ENCODE results near the gene PDK1. TPM values are rescaled to one million over a fixed set of nuclear protein-coding genes. Genes with fewer than 3 reads are reported as not detected.
"Not testable (repeated sequence)": the region's sequence is repeated elsewhere in the genome, so short reads cannot be mapped to it uniquely, and the experiment has no call there.

PDK1 gene
- polyA plus RNA-seq (ENCODE audit: insufficient read depth in 1 of 5, insufficient read length in 5 of 5, low replicate concordance in 1 of 5) = 10 to 100 TPM in 4 of 5 donors, 1 to 10 TPM in 1; 6.8 to 21.0 (median 14.9) TPM
- long read RNA-seq, donor 1, full-length matches to known transcripts = 1 of 1 reads
- long read RNA-seq, donor 1, partial matches to known transcripts = 0 of 1 reads
- long read RNA-seq, donor 1, other reads (novel, unspliced or antisense) = 0 of 1 reads
- long read RNA-seq, donor 2, full-length matches to known transcripts = 1 of 1 reads
- long read RNA-seq, donor 2, partial matches to known transcripts = 0 of 1 reads
- long read RNA-seq, donor 2, other reads (novel, unspliced or antisense) = 0 of 1 reads
- long read RNA-seq, donor 3 = 0 reads
- long read RNA-seq, donor 4, full-length matches to known transcripts = 4 of 4 reads
- long read RNA-seq, donor 4, partial matches to known transcripts = 0 of 4 reads
- long read RNA-seq, donor 4, other reads (novel, unspliced or antisense) = 0 of 4 reads
- long read RNA-seq, donor 5, partial matches to known transcripts = 0 of 1 reads
- long read RNA-seq, donor 5, other reads (novel, unspliced or antisense) = 0 of 1 reads
- long read RNA-seq, donor 6, full-length matches to known transcripts = 1 of 1 reads
- long read RNA-seq, donor 6, partial matches to known transcripts = 0 of 1 reads
- long read RNA-seq, donor 6, other reads (novel, unspliced or antisense) = 0 of 1 reads
- long read RNA-seq, donor 7, full-length matches to known transcripts = 4 of 4 reads
- long read RNA-seq, donor 7, partial matches to known transcripts = 0 of 4 reads
- long read RNA-seq, donor 7, other reads (novel, unspliced or antisense) = 0 of 4 reads
- long read RNA-seq, donor 8, partial matches to known transcripts = 0 of 1 reads
- long read RNA-seq, donor 8, other reads (novel, unspliced or antisense) = 0 of 1 reads

DNA sequence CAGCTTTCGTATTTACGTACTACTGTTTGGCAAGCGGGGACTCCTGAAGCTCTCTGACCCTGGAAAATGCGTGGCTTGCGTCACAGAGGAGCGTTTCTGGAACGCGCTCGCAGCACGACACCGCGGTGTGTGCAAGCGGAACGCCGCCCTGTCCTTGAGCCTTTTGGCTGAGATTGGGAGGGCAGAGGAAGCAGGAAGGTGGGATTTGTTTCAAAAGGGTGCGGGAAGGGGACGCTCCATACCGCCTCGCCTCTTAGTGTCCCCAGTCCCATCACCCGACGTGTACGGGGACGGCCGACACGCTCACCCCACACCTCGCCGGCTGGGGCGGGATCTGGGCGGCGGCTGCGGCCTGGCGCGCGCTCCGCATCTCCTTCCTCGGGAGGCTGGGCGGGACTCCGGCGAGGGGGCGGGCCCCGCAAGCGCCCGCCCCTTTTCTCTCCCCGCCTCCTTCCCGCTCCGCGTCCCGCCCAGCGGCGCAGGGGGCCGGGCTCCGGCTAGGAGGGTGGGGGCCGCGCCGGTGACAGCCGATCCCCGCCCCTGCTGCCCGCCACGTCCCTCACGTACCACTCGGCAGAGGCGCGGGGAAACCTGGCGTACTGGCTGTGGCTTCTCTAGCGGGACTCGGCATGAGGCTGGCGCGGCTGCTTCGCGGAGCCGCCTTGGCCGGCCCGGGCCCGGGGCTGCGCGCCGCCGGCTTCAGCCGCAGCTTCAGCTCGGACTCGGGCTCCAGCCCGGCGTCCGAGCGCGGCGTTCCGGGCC is at the start of gene PDK1:
PDK1 (plus strand) TSS at position 569 of the 762 bp plus-strand sequence; CDS start at position 630, 61 bp downstream.
- peak; percentile 92 for DNase-seq

DNA sequence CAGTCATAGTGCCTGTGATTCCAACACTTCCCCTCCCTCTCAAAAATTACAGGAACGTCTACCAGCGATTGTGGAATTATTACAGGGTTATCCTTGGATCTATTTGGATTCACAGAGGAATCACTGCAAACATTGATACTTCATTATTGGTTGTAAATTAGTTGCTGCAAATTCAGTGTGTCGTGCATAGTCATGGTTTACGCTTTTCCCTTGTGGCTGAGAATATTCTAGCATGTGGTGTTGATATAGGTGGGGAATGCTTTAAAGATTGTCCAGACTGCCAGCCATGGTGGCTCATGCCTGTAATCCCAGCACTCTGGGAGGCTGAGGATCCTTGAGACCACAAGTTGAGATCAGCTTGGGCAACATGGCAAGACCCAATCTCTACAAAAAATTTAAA is 48.7 kb upstream of the PDK1 start:
- DNase-seq = no peak

DNA sequence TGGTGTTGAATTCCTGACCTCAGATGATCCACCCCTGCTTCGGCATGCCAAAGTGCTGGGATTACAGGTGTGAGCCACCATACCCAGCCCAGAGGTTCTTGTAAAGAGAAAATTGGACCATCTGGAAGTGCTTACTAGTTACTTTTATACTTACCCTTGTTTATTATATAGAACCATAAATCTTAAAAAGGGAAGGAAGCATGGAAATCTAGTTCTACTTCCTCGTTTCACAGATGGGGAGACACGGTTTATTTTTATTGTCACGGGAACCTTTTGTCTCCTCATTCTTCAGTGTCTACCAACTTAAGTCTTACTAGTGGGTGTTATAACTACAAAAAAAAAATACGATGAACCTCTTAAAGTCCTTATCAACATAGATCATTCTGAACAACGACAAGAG is 45.8 kb upstream of the PDK1 start:
- DNase-seq = no peak

DNA sequence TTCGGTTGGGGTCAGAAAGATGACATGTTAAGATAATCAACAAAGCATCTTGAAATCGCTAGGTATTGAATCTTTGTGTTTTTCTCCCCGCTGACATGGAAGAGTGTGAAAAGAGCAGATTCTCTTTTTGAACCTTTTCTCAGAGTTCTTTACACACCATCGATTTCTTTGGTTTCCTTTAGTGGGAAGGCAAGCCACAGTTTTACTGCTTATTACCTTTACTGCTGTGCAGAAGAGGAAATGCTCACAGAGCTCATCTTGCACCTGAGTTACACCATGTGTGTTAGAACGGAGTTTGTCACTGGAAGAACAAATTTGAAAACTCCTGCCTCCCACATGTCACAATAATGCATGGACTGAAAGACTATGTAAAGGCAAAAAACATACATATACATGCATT is 45.3 kb upstream of the PDK1 start:
- DNase-seq = no peak

DNA sequence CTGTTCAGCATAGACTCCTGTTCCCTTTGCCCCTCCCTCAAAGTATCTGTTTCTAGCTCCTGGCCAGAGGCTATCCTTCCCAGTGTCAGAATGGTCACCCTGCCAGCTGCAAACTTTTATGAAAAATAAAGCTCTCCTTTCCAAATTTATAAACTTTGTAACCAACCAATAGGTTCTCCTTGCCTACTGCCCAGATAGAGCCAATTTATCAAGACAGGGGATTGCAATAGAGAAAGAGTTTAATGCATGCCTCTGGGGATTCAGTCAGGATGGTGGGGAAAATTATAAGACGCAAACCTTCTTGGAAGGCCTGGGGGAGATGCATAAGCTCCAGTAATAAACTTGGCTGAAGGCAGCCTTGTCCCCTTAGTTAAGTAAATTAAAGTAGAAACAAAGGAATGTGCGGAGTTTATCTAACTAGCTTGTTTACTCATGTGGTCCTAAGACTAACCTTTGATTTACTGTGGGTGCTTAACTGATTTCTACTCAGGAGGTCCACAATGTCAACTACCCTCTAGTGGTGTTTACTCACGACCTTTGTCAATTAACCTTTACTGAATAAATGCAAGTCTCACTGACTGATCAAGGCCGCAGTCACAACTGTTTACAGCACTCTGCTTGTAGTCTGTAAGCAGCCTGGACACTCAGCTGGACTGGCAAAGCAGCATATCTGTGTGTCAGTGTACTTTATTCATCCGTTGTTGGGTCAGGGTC is 42.9 kb upstream of the PDK1 start:
- DNase-seq = no peak

DNA sequence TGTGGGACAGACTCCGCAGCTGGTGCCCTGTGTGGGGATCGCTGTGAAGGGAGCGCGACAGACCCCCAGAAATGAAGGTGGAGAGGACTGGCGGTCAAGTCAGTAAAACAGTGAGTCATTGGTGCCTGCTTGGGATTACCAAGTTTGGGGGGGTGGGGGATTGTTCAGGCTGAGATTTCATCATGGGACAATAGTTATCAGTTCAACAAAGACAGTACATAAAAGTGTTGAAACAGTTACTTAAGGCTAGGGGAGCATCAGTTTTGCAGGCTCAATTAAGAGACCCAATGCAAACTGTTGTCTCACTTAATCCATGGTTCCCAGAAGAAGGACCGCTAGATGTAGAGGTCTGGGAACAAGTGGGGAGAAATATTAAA is 42.4 kb upstream of the PDK1 start:
- DNase-seq = no peak

DNA sequence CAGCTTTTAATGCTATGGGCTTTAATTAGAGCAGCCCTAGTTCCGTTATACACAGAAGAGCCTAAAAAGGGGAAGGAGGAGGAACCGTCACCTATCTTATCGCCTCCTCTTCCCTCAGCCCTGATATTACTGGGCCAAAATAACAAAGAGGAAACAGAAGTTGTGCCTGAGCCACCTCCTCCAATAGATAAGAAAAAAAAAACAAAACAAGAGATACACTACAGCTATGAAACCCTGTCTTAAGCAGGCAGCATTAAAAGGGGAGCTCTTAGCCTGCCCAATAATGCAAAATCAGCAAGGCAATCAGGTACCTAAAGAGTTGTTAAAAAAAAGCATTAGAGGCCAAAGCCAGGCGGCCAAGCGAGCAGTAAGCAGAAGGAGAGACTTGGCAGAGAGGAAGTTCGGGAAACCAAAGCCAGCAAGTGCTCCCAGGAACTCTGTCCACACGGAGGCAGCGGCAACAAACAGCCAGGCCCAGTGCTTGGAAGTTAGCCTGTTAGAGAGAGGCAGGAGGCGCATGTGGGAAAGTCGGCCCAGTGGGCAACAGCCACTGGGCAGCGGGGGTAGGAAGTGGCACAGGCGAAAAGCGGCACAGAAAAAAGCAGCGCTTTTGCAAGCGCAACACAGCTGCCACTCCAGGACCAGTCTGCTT is 41.8 kb upstream of the PDK1 start:
- no peak for DNase-seq

DNA sequence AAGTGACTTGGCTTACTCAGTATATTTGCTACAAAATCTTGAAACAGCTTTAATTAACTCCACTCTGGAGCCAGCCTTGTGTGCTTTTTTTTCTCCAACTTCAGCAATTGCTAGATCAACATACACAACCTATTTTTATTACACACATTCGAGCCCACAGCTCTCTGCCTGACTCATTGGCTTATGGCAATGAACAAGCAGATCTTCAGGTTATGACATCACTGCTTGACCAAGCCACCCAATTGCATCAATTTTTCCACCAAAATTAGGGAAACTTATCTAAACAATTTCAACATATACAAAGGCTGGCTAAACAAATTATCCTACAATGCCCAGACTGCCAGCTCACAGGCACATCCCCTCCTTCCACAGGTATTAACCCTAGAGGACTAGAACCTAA is 39.6 kb upstream of the PDK1 start:
- DNase-seq = no peak

DNA sequence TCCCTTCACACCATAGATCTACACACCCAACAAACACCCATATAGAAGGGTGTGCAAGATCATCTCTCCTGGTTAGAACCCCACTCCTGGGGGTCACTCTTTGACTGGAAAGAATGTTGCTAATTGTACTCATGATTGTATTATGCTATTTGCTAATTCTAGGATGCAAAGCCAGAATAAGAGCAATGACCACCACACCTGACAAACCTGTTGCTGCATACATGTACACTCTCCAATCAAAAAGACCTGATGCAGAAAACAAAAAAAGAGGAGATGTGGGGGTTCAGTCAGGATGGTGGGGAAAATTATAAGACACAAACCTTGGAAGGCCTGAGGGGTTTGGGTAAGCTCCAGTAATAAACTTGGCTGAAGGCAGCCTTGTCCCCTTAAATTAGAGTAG is 36.9 kb upstream of the PDK1 start:
- DNase-seq = no peak

DNA sequence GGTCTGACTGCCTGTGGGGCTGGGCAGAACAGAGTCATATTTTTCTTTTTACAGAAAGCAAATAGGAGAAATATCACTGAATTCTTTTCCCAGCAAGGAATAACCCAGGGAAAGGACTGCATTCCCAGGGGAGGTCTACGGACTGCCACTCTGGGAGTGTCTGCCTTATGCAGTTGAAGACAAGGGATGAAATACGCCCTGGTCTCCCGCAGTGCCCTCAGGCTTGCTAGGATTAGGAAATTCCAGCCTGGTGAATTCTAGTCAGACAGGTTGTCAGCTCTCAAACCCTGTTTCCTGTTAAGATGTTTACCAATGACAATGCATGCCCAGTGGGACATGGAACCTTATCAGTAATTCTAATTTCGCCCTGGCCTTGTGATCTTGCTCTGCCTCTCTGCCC is 30.3 kb upstream of the PDK1 start:
- no peak for DNase-seq

DNA sequence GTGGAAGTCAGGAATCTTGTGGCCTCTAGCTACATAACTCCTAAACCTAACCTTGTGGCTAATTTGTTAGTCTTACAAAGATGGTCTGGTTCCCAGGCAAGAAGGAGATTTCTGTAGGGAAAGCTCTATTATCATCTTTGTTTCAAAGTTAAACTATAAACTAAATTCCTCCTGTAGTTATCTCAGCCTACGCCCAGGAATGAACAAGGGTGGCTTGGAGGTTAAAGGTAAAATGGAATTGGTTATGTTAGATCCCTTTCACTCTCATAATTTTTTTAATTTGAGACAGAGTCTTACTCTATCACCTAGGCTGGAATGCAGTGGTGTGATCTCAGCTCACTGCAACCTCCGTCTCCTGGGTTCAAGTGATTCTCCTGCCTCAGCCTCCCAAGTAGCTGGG is 24.6 kb upstream of the PDK1 start:
- no peak for DNase-seq

DNA sequence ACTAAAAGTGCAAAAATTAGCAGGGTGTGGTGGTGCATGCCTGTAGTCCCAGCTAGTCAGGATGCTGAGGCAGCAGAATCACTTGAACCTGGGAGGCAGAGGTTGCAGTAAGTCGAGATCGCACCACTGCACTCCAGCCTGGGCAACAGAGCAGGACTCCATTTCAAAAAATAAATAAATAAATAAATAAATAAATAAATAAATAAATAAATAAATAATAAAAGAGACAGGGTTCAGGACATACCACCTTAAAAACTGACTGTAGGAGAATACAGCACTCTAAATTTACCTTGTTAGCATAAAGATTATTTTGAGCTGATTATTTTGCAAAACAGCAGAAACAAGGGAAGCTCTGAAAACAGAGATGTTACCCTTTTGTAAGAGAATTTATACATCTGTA is 23.4 kb upstream of the PDK1 start:
- not testable (repeated sequence) for DNase-seq

DNA sequence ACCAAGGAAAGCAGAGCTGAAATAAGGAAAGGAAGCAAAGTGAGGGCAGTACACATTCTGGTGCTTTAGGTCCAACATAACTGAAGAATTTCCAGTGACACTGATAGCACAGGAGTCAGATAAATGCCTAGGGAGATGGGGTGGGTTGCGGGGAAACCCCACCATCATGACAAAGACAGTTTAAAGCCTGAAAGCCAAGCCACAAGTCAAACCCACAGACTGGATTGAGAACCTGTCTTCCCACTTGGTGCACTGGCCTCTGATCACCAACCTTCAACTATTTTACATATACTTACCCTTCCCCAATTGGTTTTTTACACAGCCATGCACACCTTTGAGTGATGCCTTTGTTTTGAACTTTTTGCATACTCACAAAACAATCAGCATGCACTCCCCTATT is 22.2 kb upstream of the PDK1 start:
- DNase-seq = no peak

DNA sequence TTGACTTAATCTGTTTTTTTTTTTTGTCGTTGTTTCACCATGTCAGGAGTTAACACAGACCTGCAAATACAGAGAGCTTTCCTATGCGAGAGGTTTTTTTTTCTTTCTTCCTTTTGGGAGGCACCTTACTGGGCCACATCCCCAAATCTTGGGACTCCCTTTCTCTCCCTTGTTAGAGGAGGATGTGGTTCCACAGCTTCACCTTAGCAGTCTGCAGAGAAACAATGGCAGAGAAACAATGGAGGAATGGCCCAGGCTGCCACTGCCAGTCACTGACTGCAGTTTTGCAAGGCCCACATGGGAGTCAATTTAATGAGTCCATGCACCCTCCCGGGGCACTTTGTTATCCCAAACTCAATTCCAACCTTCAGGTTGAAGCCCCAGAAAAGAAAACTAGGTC is 20.8 kb upstream of the PDK1 start:
- no peak for DNase-seq

DNA sequence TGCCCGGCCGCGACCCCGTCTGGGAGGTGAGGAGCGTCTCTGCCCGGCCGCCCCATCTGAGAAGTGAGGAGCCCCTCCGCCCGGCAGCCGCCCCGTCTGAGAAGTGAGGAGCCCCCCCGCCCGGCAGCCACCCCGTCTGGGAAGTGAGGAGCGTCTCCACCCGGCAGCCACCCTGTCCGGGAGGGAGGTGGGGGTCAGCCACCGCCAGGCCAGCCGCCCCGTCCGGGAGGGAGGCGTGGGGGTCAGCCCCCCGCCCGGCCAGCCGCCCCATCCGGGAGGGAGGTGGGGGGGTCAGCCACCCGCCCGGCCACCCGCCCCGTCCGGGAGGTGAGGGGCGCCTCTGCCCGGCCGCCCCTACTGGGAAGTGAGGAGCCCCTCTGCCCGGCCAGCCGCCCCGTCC is 18.0 kb upstream of the PDK1 start:
- DNase-seq = not testable (repeated sequence)

DNA sequence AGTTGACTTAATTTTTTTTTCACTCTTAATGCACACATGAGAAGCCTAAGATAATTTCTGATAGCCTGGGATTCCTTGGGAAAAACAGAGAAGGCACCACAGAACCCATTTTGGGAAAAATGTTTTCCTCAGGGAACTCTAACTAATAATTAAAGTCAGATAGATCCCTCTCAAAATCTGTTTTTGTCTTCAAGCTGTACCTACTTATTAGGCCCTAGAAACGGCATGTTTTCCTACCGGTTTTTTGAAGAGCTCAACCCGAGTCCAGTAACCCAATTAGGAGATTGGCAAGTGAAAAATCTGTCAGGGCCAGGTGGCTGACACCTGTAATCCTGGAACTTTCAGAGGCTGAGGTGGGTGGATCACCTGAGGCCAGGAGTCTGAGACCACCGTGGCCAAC is 16.1 kb upstream of the PDK1 start:
- DNase-seq = no peak

DNA sequence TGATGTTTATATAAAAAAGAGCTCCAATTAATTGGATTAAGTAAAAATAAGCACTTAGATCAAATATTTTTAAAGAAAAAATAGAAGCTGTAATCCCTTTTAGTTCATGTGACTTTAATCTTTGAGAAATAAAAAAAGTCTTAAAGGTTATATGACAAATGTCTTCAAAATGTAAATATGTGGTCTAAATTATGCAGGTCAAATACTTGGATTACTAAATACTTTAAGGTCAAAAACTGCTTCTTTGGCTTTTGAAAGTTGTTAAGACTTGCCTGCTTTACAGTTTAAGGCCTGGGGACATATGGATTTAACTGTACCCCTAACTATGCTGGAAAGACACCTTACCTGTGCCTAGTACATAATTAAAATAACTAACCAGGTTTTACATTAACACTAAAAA is 15.5 kb upstream of the PDK1 start:
- DNase-seq = no peak

DNA sequence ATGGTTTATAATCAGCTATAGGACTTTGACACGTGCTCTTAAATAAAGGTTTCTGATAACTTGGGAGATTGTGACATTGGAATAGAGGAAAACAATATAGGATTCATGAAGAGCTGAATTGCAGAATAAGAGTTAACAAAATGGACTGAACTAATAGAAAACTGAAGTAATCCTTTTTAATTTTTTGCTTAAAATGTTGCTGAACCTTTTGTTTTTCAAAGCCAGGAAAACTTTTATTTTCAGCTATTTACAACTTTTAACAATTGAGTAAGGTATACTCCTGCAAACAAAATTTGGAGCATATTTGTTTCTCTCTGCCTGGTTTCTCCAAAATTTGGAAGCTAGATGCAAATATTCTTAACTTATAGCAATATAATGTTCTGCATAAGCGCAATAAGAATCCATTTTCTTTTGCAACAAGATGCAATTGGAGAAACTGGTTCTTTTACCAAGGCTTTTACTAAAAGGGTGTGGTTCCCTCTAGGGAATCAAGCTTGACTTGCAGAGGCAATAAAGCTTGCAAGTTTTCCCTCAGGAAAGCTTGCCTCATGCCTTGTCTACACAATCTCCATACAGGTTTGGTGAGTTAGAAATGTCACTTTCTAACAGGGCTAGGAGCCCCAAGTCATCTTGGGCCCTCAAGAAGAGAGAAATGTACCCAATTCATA is 10.3 kb upstream of the PDK1 start:
- no peak for DNase-seq

DNA sequence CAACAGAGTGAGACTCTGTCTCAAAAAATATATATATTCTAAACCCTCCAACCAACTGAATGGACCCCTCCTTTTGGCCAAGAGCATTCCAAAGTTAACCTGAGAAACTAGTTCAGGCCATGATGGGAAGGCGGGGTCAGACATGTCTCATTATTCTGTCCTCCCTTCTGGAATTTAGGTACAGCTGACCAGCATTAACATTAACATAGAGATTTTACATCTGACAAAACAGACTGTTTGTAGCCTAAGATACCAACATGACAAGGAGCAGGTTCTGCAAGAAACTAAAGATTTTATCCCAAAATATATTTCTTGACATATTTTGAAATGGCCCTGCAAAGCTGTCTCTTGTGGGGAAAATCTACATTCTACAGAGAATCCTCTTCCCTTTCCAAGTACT is 6.8 kb upstream of the PDK1 start:
- no peak for DNase-seq

DNA sequence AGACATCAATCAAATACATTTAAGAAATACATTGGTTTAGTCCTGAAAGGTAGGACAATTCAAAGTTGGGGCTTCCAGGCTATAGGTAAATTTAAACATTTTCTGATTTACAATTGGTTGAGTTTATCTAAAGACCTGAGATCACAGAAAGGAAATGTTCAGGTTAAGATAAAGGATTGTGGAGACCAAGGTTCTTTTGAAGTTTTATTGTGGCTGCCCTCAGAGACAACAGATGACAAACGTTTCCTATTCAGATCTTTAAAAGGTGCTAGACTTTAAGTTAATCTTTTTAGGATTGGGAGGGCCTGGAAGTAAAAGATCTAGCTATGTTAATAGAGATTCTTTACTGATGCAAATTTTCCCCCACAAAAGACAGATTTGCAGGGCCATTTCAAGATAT is 6.1 kb upstream of the PDK1 start:
- DNase-seq = not testable (repeated sequence)
